Loucy (cell line): ENCODE results near the gene WDR37.
"Not testable (repeated sequence)": the region's sequence is repeated elsewhere in the genome, so short reads cannot be mapped to it uniquely, and the experiment has no call there.

Source experiments
- H2AFZ ChIP-seq: fragments of 200-600 bp; sonication (generic); 2 replicates; pipeline ENCODE4 v1.6.0; 2016; ENCODE audit warnings: antibody characterized with exemption, mild to moderate bottlenecking, low read length, moderate library complexity
- H3F3A ChIP-seq: fragments of 200-600 bp; 2 replicates; pipeline ENCODE4 v1.6.0; 2016; ENCODE audit warnings: antibody characterized with exemption, low read depth, mild to moderate bottlenecking
- H3K27me3 ChIP-seq: fragments of 200-600 bp; sonication (generic); 2 replicates; pipeline ENCODE4 v1.6.1; 2014; ENCODE audit warnings: low read length, mild to moderate bottlenecking; ENCODE audit not compliant: insufficient read depth, poor library complexity, severe bottlenecking
- H3K36me3 ChIP-seq: fragments of 200-600 bp; sonication (generic); 2 replicates; pipeline ENCODE4 v1.6.1; 2016; ENCODE audit warnings: low read length; ENCODE audit not compliant: insufficient read depth
- H3K4me1 ChIP-seq: fragments of 200-600 bp; sonication (generic); 2 replicates; pipeline ENCODE4 v1.5.1; 2014; ENCODE audit warnings: low read length, mild to moderate bottlenecking; ENCODE audit not compliant: insufficient read depth, poor library complexity, severe bottlenecking
- H3K4me2 ChIP-seq: fragments of 200-600 bp; sonication (generic); 2 replicates; pipeline ENCODE4 v1.6.0; 2014; ENCODE audit warnings: antibody characterized with exemption, low read length, low read depth, mild to moderate bottlenecking; ENCODE audit not compliant: poor library complexity, severe bottlenecking
- H3K4me3 ChIP-seq: fragments of 200-600 bp; sonication (generic); 2 replicates; pipeline ENCODE4 v1.5.1; 2014; ENCODE audit warnings: low read length, mild to moderate bottlenecking, mixed read lengths; ENCODE audit not compliant: poor library complexity, severe bottlenecking
- H3K79me2 ChIP-seq: fragments of 200-600 bp; sonication (generic); 2 replicates; pipeline ENCODE4 v1.6.1; 2014; ENCODE audit warnings: low read length; ENCODE audit not compliant: insufficient read depth
- H3K9ac ChIP-seq: fragments of 200-600 bp; sonication (generic); 2 replicates; pipeline ENCODE4 v1.6.0; 2014; ENCODE audit warnings: mild to moderate bottlenecking, low read depth, low read length, moderate library complexity; ENCODE audit not compliant: poor library complexity, severe bottlenecking
- H3K9me2 ChIP-seq: fragments of 200-600 bp; sonication (generic); replicated peaks from 2 replicates; pipeline ENCODE4 v1.6.1; 2016; ENCODE audit warnings: low read depth, low read length, mixed read lengths
- H3K9me3 ChIP-seq: fragments of 200-600 bp; sonication (generic); 2 replicates; pipeline ENCODE4 v1.6.1; 2014; ENCODE audit warnings: mild to moderate bottlenecking, antibody characterized with exemption, low read length, low read depth; ENCODE audit not compliant: insufficient read depth
- H4K20me1 ChIP-seq: fragments of 200-600 bp; sonication (generic); 2 replicates; pipeline ENCODE4 v1.6.0; 2014; ENCODE audit warnings: antibody characterized with exemption, low read length, mild to moderate bottlenecking; ENCODE audit not compliant: insufficient read depth, poor library complexity, severe bottlenecking
- EZH2phosphoT487 ChIP-seq: fragments of 200-600 bp; IDR thresholded peaks from 2 replicates; pipeline ENCODE4 v1.6.1; 2018; ENCODE audit warnings: antibody characterized with exemption, mild to moderate bottlenecking, moderate library complexity, borderline replicate concordance
- TF ChIP-seq, protein P1 (sequence below): fragments of 200-600 bp; sonication (generic); conservative IDR thresholded peaks from 2 replicates; pipeline ENCODE4 v1.5.1; 2014; ENCODE audit warnings: mild to moderate bottlenecking, antibody characterized with exemption, low read length

The WDR37 gene

DNA sequence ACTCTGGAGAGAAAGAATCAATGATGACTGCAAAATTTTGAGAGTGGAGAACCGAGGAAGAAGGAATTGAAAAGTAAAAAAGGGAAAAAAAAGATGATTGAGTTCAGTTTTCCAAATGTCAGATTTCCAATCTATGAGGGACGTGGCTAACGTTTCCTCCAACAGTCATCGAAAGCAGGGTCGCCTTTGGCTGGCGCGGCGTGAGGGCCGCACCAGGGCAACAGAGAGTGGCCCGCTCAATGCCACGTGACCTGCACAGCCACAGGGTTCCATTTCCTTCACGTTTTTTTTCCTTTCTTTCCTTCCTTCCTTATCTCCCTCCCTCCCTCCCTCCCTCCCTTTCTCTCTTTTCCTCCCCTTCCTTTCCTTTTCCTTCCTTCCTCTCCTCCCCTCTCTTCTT lies 101.9 kb downstream of the WDR37 start:
- Histone ChIP-seq H3K9me3 (no peaks in the 10 kb centered on the region), H3K4me1 (no peaks in the 10 kb centered on the region), H3K9me2 (no peaks in the 10 kb centered on the region), H4K20me1 (no peaks in the 10 kb centered on the region), H3F3A (no peaks in the 10 kb centered on the region), H3K4me3 (no peak overlapping the region), H3K36me3 (no peaks in the 10 kb centered on the region), H2AFZ (no peak overlapping the region), H3K9ac (no peak overlapping the region), H3K4me2 (no peak overlapping the region), H3K79me2 (no peaks in the 10 kb centered on the region), H3K27me3 (no peaks in the 10 kb centered on the region)
- no peak for TF ChIP-seq EZH2phosphoT487
- TF ChIP-seq, protein P1, sequence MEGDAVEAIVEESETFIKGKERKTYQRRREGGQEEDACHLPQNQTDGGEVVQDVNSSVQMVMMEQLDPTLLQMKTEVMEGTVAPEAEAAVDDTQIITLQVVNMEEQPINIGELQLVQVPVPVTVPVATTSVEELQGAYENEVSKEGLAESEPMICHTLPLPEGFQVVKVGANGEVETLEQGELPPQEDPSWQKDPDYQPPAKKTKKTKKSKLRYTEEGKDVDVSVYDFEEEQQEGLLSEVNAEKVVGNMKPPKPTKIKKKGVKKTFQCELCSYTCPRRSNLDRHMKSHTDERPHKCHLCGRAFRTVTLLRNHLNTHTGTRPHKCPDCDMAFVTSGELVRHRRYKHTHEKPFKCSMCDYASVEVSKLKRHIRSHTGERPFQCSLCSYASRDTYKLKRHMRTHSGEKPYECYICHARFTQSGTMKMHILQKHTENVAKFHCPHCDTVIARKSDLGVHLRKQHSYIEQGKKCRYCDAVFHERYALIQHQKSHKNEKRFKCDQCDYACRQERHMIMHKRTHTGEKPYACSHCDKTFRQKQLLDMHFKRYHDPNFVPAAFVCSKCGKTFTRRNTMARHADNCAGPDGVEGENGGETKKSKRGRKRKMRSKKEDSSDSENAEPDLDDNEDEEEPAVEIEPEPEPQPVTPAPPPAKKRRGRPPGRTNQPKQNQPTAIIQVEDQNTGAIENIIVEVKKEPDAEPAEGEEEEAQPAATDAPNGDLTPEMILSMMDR: no peak

DNA sequence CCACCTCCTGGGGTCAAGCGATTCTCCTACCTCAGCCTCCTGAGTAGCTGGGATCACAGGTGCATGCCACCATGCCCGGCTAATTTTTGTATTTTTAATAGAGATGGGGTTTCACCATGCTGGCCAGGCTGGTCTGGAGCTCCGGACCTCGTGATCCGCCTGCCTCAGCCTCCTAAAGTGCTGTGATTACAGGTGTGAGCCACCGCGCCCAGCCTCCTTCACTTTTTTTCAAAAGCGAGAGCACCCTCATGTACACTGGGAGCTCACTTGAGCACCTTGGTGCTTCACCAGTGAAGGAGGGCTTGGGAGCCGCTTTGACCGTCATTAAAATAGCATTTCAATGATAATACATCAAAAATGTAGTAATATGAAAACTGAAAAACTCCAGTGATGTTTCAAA lies 102.4 kb downstream of the WDR37 start:
- H3K79me2 ChIP-seq, H2AFZ ChIP-seq, H3K9me2 ChIP-seq, H3K27me3 ChIP-seq, H4K20me1 ChIP-seq, H3K4me2 ChIP-seq, H3K9ac ChIP-seq, H3F3A ChIP-seq, H3K9me3 ChIP-seq, H3K4me1 ChIP-seq, H3K36me3 ChIP-seq, H3K4me3 ChIP-seq: not testable (repeated sequence)

DNA sequence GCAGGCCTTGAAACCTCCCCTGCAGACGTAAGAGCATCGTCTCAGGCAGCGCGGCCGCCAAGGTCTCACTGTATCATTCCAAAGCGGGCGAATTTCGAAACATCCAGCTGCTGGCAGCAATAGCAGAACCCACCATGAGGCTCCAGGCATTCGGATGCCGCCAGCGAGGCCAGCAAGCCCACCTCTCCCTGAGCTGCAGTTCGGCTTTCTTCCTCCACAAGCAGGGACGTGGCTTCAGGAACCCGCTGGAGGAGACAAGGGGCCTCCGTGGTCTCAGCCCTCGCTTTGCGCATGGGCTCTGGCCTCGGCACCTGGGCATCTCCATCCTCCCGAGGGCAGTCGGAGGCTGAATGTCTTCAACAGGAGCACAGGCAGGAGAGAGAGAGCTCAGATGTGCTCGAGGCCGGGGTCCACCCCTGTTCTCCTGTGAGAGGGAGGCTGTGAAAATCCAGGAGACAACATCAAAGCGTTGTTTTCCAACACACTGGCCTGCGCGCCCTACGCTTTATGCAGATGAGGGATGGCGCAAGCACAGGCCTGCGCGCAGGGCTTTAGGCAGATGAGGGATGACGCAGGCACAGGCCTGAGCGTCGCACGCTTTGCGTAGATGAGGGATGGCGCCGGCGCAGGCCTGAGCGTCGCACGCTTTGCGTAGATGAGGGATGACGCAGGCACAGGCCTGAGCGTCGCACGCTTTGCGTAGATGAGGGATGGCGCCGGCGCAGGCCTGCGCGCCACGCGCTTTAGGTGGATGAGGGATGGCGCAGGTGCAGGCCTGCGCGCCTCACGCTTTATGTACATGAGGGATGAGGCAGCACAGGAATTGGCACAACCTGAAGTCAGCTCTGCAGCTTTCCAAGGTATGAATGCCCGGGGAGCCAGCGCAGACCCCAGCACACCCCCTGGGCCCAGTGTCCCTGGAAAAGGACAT lies 103.2 kb downstream of the WDR37 start:
- no peaks in the 10 kb centered on the region for H3K9me3 ChIP-seq
- H3K9me2 ChIP-seq: no peaks in the 10 kb centered on the region
- no peaks in the 10 kb centered on the region for H3K79me2 ChIP-seq
- TF ChIP-seq, protein P1: no peak
- TF ChIP-seq EZH2phosphoT487: no peak
- no peaks in the 10 kb centered on the region for H3K27me3 ChIP-seq
- no peaks in the 10 kb centered on the region for H3F3A ChIP-seq
- no peaks in the 10 kb centered on the region for H3K36me3 ChIP-seq
- no peaks in the 10 kb centered on the region for H4K20me1 ChIP-seq
- H3K4me2 ChIP-seq: no peak overlapping the region
- no peak overlapping the region for H2AFZ ChIP-seq
- H3K4me1 ChIP-seq: no peaks in the 10 kb centered on the region
- no peak overlapping the region for H3K9ac ChIP-seq
- H3K4me3 ChIP-seq: no peak overlapping the region
